Testis (tissue), 2 donors: ENCODE results near the gene IQGAP1.

ENCODE experiments used
- POLR2A ChIP-seq: fragments of 450-650 bp; IDR thresholded peaks from one replicate; pipeline ENCODE4 v1.6.1; 2017; ENCODE audit warnings: antibody characterized with exemption, mild to moderate bottlenecking, moderate library complexity
- TF ChIP-seq, protein P1 (sequence below), 3 experiments: fragments of 450-650 bp in 2 of 3; fragments of 200-600 bp in 1 of 3; sonication (generic) in 1 of 3; IDR thresholded peaks; one replicate each; pipeline ENCODE4 v1.5.1; 2016 to 2019; ENCODE audit warnings: antibody characterized with exemption in 3 of 3, mild to moderate bottlenecking in 2 of 3, moderate library complexity in 1 of 3

DNA sequence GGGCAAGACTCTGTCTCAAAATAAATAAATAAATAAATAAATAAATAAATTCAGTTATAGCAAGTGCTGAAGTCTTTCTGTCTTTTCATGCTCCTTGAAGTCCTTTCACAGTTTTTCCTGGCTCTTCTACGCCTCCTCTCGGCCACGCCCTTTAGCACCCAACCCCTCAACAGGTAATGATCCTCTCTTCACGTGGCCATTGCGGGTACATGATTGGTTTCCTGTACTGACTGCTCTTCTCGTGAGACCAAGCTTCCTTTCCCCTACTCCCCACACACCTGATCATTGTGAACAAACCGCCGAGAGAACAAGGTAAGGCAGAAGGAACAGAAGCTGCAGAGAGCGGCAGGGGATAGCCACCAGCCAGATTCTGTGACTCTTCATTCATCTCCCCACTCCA is 38.2 kb upstream of the IQGAP1 start:
- TF ChIP-seq, protein P1, sequence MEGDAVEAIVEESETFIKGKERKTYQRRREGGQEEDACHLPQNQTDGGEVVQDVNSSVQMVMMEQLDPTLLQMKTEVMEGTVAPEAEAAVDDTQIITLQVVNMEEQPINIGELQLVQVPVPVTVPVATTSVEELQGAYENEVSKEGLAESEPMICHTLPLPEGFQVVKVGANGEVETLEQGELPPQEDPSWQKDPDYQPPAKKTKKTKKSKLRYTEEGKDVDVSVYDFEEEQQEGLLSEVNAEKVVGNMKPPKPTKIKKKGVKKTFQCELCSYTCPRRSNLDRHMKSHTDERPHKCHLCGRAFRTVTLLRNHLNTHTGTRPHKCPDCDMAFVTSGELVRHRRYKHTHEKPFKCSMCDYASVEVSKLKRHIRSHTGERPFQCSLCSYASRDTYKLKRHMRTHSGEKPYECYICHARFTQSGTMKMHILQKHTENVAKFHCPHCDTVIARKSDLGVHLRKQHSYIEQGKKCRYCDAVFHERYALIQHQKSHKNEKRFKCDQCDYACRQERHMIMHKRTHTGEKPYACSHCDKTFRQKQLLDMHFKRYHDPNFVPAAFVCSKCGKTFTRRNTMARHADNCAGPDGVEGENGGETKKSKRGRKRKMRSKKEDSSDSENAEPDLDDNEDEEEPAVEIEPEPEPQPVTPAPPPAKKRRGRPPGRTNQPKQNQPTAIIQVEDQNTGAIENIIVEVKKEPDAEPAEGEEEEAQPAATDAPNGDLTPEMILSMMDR (IDR thresholded peaks at IDR 0.05), result no peak
- no peak for TF ChIP-seq POLR2A
